ENCODE measurements around the gene SLC35C1.
"Not testable (repeated sequence)": the region's sequence is repeated elsewhere in the genome, so short reads cannot be mapped to it uniquely, and the experiment has no call there.

SLC35C1 gene

DNA sequence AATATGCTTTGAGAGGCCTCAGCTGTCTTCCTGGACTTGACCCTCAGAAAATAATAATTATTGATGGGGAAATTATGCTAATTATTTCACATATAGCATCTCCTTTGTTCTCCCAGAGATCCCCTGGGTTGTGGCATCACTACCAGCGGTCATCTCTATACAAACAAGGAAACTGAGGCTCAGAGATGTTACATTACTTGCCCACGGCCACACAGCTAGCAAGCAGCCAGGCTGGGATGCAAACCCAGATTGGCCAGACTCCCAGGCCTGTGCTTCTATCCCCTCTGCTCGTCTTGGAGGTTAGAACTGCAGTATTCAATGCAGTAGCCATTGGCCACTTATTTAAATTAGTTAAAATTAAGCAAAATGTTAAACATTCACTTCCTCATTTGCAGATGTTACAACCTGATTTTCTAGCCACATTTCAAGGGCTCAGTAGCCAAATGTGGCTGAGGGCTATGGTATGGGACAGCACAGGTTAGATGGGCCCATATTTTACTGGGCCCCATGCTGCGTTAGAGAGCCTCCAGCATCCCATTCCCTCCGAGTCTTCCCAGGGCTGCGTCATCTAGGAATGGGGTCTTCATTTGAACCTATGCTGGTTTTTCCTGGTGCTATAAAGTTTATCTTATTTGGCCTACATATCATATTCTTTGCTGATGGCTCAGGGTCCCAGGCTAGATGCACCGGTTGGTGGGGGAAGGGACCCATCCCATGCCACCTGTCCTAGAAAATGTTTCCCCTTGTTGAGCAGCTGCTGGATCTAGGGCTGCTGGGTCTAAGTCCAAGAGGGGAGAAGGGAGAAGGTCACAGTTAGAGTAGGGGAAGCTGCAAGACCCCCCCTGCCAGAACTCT is 2.2 kb downstream of the SLC35C1 start:
- Histone ChIP-seq H3K9ac (ENCODE audit: low read length) (peak overlapping the region; percentile 98), H3K4me1 (ENCODE audit: control insufficient read depth, insufficient read depth, low read length) (peaks cover 41% of the 10 kb centered on the region), H3K9me3 (ENCODE audit: control insufficient read depth, low read length) (no peaks in the 10 kb centered on the region), H3K36me3 (ENCODE audit: control insufficient read depth, insufficient read depth, low read length) (peaks cover 18% of the 10 kb centered on the region), H3K27me3 (ENCODE audit: control insufficient read depth, insufficient read depth, low read length) (no peaks in the 10 kb centered on the region), H3K4me3 (ENCODE audit: low read length) (no peak overlapping the region)

DNA sequence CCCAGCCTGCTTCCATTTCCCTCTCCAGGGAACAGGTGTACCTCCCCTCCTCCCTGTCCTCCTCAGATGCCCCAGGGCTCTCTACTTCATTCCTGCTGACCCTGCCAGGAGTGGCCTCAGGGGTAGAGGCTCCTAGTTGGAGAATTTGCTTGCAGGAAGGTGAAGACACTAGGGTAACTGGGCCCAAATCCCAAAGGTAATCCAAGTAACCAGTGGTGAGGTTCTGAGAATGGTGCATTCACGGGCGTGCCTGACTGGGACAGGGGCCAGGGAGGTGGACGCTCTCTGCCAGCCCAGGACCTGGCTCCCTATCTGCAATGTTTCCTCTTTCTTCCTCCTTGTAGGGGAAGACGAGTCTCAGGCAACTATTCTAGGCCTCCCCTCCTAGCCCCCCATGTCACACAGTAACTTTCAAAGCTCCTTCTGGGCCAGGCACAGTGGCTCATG is 2.9 kb downstream of the SLC35C1 start:
- H3K9ac ChIP-seq (ENCODE audit: low read length), result peak overlapping the region; percentile 42
- H3K9me3 ChIP-seq (ENCODE audit: control insufficient read depth, low read length), result no peaks in the 10 kb centered on the region
- no peak overlapping the region for H3K4me3 ChIP-seq (ENCODE audit: low read length)
- H3K27me3 ChIP-seq (ENCODE audit: control insufficient read depth, insufficient read depth, low read length), result no peaks in the 10 kb centered on the region
- peaks cover 34% of the 10 kb centered on the region for H3K4me1 ChIP-seq (ENCODE audit: control insufficient read depth, insufficient read depth, low read length)
- H3K36me3 ChIP-seq (ENCODE audit: control insufficient read depth, insufficient read depth, low read length), result peaks cover 20% of the 10 kb centered on the region

DNA sequence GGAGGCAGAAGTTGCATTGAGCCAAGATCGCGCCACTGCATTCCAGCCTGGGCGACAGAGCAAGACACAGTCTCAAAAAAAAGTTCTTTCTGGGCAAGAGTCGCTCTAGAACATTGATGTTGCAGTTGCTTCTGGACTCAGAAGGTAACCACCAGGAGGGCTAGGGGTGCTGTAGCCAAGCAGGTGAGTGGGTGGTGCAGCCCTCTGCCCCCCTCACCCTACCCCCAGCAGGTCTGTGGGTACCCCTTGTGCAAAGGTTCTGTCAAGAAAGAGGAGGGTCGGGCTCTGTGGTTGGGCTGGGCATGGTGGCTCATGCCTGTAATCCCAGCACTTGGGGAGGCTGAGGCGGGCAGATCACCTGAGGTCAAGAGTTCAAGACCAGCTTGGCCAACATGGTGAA is 3.5 kb downstream of the SLC35C1 start:
- Histone ChIP-seq H3K36me3 (ENCODE audit: control insufficient read depth, insufficient read depth, low read length) (peaks cover 20% of the 10 kb centered on the region), H3K4me1 (ENCODE audit: control insufficient read depth, insufficient read depth, low read length) (peaks cover 30% of the 10 kb centered on the region)
- H3K4me3 ChIP-seq (ENCODE audit: low read length); H3K27me3 ChIP-seq (ENCODE audit: control insufficient read depth, insufficient read depth, low read length); H3K9me3 ChIP-seq (ENCODE audit: control insufficient read depth, low read length); H3K9ac ChIP-seq (ENCODE audit: low read length): not testable (repeated sequence)

DNA sequence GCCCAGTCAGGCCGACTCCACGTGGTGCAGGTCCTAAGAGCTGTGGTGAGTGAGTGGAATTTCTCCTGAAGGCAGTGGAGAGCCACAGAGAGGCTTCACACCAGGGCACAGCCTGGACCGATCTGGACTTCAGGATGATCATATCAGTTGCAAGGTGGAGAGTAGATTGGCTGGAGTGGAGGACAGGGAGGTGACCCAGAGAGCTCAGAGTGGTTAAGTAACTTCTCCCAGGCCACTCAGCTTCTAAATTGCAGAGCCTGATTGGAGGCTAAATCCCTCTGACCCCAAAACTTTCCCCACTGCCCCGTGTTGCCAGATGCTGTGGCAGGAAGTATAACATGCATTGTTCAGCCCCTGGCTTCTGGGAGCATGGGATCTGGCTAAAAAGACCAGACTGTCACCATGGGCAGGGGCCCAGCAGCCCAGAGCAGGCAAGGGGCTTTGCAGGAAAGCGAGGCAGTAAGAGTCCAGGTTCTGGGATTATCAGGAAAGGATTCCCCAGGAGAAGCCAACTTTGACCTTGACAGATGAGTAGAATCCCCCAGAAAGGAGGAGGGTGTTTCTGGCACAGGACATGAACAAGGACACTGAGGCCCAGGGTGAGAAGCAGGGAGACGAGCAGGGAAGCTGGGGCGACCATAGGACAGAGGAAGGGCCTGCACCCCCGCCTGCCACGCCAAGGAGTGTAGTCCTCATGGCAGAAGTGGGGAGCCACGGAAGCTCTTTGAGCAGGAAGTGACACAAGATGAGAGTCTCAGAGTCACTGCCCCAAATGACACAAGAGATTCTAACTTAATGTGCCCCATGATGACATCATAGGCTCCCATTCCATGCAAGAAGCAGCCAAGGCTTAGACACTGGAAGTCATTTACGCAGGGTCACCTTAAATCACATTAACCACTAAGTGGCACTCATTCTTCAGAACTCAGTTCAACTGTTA is 4.8 kb downstream of the SLC35C1 start:
- no peak overlapping the region for H3K9ac ChIP-seq (ENCODE audit: low read length)
- peaks cover 26% of the 10 kb centered on the region for H3K4me1 ChIP-seq (ENCODE audit: control insufficient read depth, insufficient read depth, low read length)
- H3K27me3 ChIP-seq (ENCODE audit: control insufficient read depth, insufficient read depth, low read length), result no peaks in the 10 kb centered on the region
- no peak overlapping the region for H3K4me3 ChIP-seq (ENCODE audit: low read length)
- peaks cover 20% of the 10 kb centered on the region for H3K36me3 ChIP-seq (ENCODE audit: control insufficient read depth, insufficient read depth, low read length)
- H3K9me3 ChIP-seq (ENCODE audit: control insufficient read depth, low read length), result no peaks in the 10 kb centered on the region

DNA sequence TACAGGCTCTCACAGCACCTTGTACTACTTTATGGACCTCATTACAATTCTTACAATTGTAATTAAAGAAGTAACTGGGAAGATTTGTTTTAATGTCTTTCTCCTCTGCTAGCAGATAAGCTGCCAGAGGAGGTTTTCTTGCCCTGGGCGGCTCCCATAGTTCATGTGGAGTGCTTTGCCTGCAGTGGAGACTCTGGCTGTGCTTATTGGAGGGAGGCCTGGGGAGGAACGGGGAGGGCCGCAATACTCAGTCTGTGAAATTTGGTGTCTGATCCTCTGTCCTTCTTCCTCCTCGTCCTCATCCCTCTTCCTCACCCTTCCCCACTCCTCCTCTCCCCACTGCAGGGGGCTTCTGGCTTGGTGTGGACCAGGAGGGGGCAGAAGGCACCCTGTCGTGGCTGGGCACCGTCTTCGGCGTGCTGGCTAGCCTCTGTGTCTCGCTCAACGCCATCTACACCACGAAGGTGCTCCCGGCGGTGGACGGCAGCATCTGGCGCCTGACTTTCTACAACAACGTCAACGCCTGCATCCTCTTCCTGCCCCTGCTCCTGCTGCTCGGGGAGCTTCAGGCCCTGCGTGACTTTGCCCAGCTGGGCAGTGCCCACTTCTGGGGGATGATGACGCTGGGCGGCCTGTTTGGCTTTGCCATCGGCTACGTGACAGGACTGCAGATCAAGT is 5.6 kb downstream of the SLC35C1 start:
- Histone ChIP-seq H3K4me1 (ENCODE audit: control insufficient read depth, insufficient read depth, low read length) (peaks cover 25% of the 10 kb centered on the region), H3K9ac (ENCODE audit: low read length) (no peak overlapping the region), H3K9me3 (ENCODE audit: control insufficient read depth, low read length) (no peaks in the 10 kb centered on the region), H3K27me3 (ENCODE audit: control insufficient read depth, insufficient read depth, low read length) (no peaks in the 10 kb centered on the region), H3K4me3 (ENCODE audit: low read length) (no peak overlapping the region), H3K36me3 (ENCODE audit: control insufficient read depth, insufficient read depth, low read length) (peaks cover 20% of the 10 kb centered on the region)

DNA sequence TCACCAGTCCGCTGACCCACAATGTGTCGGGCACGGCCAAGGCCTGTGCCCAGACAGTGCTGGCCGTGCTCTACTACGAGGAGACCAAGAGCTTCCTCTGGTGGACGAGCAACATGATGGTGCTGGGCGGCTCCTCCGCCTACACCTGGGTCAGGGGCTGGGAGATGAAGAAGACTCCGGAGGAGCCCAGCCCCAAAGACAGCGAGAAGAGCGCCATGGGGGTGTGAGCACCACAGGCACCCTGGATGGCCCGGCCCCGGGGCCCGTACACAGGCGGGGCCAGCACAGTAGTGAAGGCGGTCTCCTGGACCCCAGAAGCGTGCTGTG is 6.1 kb downstream of the SLC35C1 start:
- no peak overlapping the region for H3K4me3 ChIP-seq (ENCODE audit: low read length)
- no peak overlapping the region for H3K9ac ChIP-seq (ENCODE audit: low read length)
- peaks cover 20% of the 10 kb centered on the region for H3K36me3 ChIP-seq (ENCODE audit: control insufficient read depth, insufficient read depth, low read length)
- no peaks in the 10 kb centered on the region for H3K27me3 ChIP-seq (ENCODE audit: control insufficient read depth, insufficient read depth, low read length)
- no peaks in the 10 kb centered on the region for H3K9me3 ChIP-seq (ENCODE audit: control insufficient read depth, low read length)
- peaks cover 20% of the 10 kb centered on the region for H3K4me1 ChIP-seq (ENCODE audit: control insufficient read depth, insufficient read depth, low read length)

DNA sequence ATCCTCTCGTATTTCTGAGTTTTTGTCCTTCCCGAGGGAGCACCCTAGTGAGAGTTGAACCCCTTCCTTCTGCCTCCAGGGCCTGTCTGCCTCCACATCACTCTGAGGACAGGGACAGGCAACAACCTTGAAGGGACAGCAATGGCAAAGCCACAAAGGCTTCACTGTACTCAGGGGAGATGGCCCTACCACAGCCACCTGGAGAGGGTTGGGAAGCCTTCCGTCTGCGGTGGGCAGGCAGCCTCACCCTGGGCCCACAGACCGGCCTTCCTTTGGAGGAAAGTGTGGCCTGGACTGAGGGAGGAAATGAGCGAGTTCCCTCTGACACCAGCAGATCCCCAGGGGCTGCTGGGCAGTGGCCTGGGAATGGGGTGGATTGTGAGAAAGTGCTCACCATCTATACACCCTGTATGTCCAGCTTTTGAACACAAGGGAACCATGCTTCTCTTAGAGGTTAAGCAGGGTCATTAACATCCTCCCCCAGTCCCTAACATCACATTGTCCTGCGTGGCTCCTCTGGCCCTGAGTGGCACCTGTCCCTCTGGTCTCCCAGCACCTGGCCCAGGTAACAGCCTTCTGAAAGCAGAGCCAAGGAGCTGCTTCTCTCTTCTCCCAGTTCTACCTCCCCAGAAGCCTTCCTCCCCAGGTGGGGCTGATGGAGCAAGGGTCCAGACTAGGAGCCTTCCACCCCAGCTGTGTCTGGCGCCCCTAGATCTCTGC is 6.8 kb downstream of the SLC35C1 start:
- Histone ChIP-seq H3K4me3 (ENCODE audit: low read length) (no peak overlapping the region), H3K9me3 (ENCODE audit: control insufficient read depth, low read length) (no peaks in the 10 kb centered on the region), H3K27me3 (ENCODE audit: control insufficient read depth, insufficient read depth, low read length) (no peaks in the 10 kb centered on the region), H3K4me1 (ENCODE audit: control insufficient read depth, insufficient read depth, low read length) (peaks cover 13% of the 10 kb centered on the region), H3K9ac (ENCODE audit: low read length) (no peak overlapping the region), H3K36me3 (ENCODE audit: control insufficient read depth, insufficient read depth, low read length) (peaks cover 20% of the 10 kb centered on the region)

DNA sequence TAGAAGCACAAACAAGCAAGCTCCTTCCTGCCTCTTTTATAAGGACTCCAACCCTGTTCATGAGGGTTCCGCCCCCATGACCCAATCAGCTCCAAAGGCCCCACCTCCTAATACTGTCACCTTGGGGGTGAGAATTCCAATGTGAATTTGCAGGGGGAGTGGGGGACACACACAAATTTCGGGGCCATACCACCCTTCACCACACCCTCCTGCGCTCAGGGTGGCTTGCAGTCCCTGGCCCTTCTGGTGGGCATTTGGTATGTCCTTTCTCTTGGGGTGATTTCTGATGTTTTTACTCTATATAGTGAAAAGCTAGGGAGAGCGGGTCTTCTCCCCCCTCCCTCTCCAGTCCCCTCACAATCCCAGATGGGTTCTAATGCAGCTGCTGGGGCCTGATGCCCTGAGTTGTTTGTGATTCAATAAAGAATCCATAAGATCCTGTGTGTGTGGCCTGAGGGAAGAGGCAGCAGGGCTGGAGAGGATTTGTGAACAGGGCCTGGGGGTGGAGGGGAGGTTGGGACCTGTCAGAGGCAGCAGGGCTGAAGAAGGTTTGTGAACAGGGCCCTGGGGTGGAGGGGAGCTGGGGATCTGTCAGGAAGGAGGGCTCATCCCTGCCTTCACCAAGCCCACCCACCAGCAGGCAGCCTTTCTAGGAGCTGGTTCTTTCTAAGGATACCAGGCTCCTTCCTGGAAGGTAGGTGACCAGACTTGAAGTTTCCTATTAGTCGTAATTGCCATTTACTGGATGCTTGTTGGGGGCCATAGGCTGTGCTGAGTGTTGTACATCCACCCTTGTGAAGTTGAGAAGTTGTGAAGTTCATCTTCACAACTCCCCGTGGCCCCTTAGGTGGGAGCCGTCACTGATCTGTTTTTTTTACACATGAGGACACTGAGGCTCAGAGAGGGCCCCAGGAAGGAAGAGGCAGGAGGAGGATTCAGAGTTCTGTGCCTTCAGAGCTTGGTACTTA is 7.9 kb downstream of the SLC35C1 start:
- H3K4me3 ChIP-seq (ENCODE audit: low read length), result no peak overlapping the region
- peaks cover 2% of the 10 kb centered on the region for H3K4me1 ChIP-seq (ENCODE audit: control insufficient read depth, insufficient read depth, low read length)
- no peak overlapping the region for H3K9ac ChIP-seq (ENCODE audit: low read length)
- H3K9me3 ChIP-seq (ENCODE audit: control insufficient read depth, low read length), result no peaks in the 10 kb centered on the region
- no peaks in the 10 kb centered on the region for H3K27me3 ChIP-seq (ENCODE audit: control insufficient read depth, insufficient read depth, low read length)
- peaks cover 20% of the 10 kb centered on the region for H3K36me3 ChIP-seq (ENCODE audit: control insufficient read depth, insufficient read depth, low read length)

DNA sequence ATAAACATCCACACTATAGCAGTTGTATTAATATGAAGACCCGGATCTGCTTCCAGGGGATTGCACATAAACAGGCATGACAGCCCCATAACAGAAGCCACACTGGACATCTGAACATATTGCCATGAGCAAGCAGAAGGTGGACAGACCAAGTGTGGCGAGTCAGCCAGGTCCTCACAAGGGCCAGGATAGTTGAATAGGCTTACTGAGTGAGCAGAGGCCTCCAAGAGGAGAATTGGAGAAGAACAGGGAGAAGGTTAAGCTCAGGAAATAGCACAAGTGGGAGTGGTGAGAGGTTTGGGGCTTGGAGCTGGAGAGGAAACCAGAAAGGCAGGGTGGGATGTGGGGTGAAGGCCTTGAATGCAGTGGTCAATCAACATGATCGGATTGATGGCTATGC is 10.8 kb downstream of the SLC35C1 start:
- Histone ChIP-seq H3K27me3 (ENCODE audit: control insufficient read depth, insufficient read depth, low read length) (no peaks in the 10 kb centered on the region), H3K4me3 (ENCODE audit: low read length) (no peak overlapping the region), H3K9me3 (ENCODE audit: control insufficient read depth, low read length) (no peaks in the 10 kb centered on the region), H3K36me3 (ENCODE audit: control insufficient read depth, insufficient read depth, low read length) (peaks cover 16% of the 10 kb centered on the region), H3K4me1 (ENCODE audit: control insufficient read depth, insufficient read depth, low read length) (no peaks in the 10 kb centered on the region), H3K9ac (ENCODE audit: low read length) (no peak overlapping the region)

DNA sequence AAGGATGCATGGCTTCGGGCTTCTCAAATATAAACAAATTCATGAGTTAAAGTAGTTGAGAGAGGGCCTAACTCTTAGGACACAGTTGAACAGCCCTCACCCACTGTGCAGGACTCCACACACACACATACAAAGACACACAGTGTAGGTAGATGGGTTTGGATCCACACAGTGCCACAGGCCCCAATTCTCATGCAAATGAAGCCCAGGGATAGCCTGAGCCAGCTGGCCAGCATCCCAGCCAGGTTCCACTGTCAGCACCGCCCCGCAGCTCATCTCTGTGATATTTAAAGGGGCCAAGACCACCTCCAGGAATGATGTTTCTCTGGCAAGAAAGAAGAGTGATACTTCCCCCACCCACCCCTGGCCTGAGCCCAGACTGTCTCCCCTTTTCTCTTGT is 11.7 kb downstream of the SLC35C1 start:
- Histone ChIP-seq H3K4me1 (ENCODE audit: control insufficient read depth, insufficient read depth, low read length) (no peaks in the 10 kb centered on the region), H3K36me3 (ENCODE audit: control insufficient read depth, insufficient read depth, low read length) (peaks cover 7% of the 10 kb centered on the region), H3K9ac (ENCODE audit: low read length) (no peak overlapping the region), H3K27me3 (ENCODE audit: control insufficient read depth, insufficient read depth, low read length) (no peaks in the 10 kb centered on the region), H3K9me3 (ENCODE audit: control insufficient read depth, low read length) (no peaks in the 10 kb centered on the region), H3K4me3 (ENCODE audit: low read length) (no peak overlapping the region)

DNA sequence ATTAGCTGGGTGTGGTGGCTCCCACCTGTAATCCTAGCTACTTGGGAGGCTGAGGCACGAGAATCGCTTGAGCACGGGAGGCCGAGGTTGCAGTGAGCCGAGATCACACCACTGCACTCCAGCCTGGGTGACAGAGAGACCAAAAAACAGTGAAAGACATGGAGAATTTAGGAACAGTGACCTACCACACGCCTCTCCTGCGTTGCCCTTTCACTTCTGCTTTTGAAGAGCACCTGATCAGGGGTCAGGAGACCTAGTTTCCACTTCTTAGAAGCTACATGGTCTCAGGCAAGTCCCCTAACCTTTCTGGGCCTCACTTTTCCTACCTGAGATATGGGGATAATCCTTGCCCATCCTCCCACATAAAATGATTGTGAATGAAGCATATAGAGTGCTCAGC is 12.2 kb downstream of the SLC35C1 start:
- H3K9ac ChIP-seq (ENCODE audit: low read length), result no peak overlapping the region
- no peaks in the 10 kb centered on the region for H3K9me3 ChIP-seq (ENCODE audit: control insufficient read depth, low read length)
- H3K4me1 ChIP-seq (ENCODE audit: control insufficient read depth, insufficient read depth, low read length), result no peaks in the 10 kb centered on the region
- no peak overlapping the region for H3K4me3 ChIP-seq (ENCODE audit: low read length)
- H3K36me3 ChIP-seq (ENCODE audit: control insufficient read depth, insufficient read depth, low read length), result peaks cover 2% of the 10 kb centered on the region
- no peaks in the 10 kb centered on the region for H3K27me3 ChIP-seq (ENCODE audit: control insufficient read depth, insufficient read depth, low read length)

Data from mucosa of stomach (tissue), 1 donor.